ENCODE measurements around the gene RIC1. TPM values are rescaled to one million over a fixed set of nuclear protein-coding genes. Genes with fewer than 3 reads are reported as not detected.
"Not testable (repeated sequence)": the region's sequence is repeated elsewhere in the genome, so short reads cannot be mapped to it uniquely, and the experiment has no call there.

Gene RIC1
- total RNA-seq: 10 to 100 TPM; 15.4 to 37.2 (median 27.6) TPM

- peaks cover 5 to 68% (median 36%) of the 10 kb centered on the region in 3 donors for H3K4me1 ChIP-seq
Measured at GRCh38 chr9:5628530-5629311, at the start of gene RIC1. TSS of gene RIC1 (plus strand) at chr9:5629107. CDS start at chr9:5629310, 203 bp downstream.

GRCh38 chr9:5579881-5580280 is 49.0 kb upstream of the RIC1 start:
- H3K36me3 ChIP-seq: no peaks in the 10 kb centered on the region
- intact Hi-C loops (cut with DNase I): no loop called here
- no peak for TF ChIP-seq CTCF (IDR thresholded peaks at IDR 0.05)
- TF ChIP-seq POLR2A (IDR thresholded peaks at IDR 0.05): no peak
- H3K9me3 ChIP-seq: no peaks in the 10 kb centered on the region
- no peaks in the 10 kb centered on the region for H3K27me3 ChIP-seq
- no peak overlapping the region for H3K4me3 ChIP-seq
- no peak overlapping the region for H3K27ac ChIP-seq
- no peak for DNase-seq
- 95 to 100% methylated on average over 1 of the region's 1 CpG for WGBS, 2 donors
- H3K4me1 ChIP-seq: peaks cover 4 to 27% (median 10%) of the 10 kb centered on the region in 3 donors

More at GRCh38 chr9:5628530-5629311, at the start of gene RIC1:
- Histone ChIP-seq H3K9me3 (no peaks in the 10 kb centered on the region), H3K27me3 (no peaks in the 10 kb centered on the region), H3K27ac (peak within 1 kb of the TSS; percentile 95 to 97 (median 96)), H3K4me3 (peak within 1 kb of the TSS; percentile 76 to 99 (median 92)), H3K36me3 (no peaks in the 10 kb centered on the region)
- peak; percentile 73 for DNase-seq
- intact Hi-C loops (cut with DNase I): no loop called here
- 0% methylated on average over 2 to 10 of the region's 84 CpGs for WGBS, 2 donors
- TF ChIP-seq CTCF (IDR thresholded peaks at IDR 0.05): peak in 4 of 6 experiments; percentile 15 to 37 (median 28)
- peak in 3 of 4 donors; percentile 92 to 99 (median 95) for TF ChIP-seq POLR2A (IDR thresholded peaks at IDR 0.05)

GRCh38 chr9:5580650-5581049 is 48.3 kb upstream of the RIC1 start:
- no peak for DNase-seq
- TF ChIP-seq CTCF (IDR thresholded peaks at IDR 0.05) (no peak), POLR2A (IDR thresholded peaks at IDR 0.05) (no peak)
- H3K27ac ChIP-seq: no peak overlapping the region
- H3K27me3 ChIP-seq: no peaks in the 10 kb centered on the region
- peaks cover 4 to 27% (median 10%) of the 10 kb centered on the region in 3 donors for H3K4me1 ChIP-seq
- H3K4me3 ChIP-seq: no peak overlapping the region
- no peaks in the 10 kb centered on the region for H3K36me3 ChIP-seq
- no peaks in the 10 kb centered on the region for H3K9me3 ChIP-seq
- intact Hi-C loops (cut with DNase I): no loop called here
- 85% methylated on average over 3 of the region's 3 CpGs for WGBS, 2 donors

GRCh38 chr9:5581706-5582105 is 47.2 kb upstream of the RIC1 start:
- intact Hi-C loops (cut with DNase I); H3K9me3 ChIP-seq; H3K27me3 ChIP-seq; H3K4me3 ChIP-seq; H3K36me3 ChIP-seq; H3K27ac ChIP-seq; DNase-seq: not testable (repeated sequence)
- WGBS, 2 donors: 98 to 100% methylated on average over 2 of the region's 2 CpGs
- peaks cover 4 to 36% (median 12%) of the 10 kb centered on the region in 3 donors for H3K4me1 ChIP-seq

- peak overlapping the region in 2 of 4 donors; percentile 40 to 57 for H3K27ac ChIP-seq
- no peaks in the 10 kb centered on the region for H3K9me3 ChIP-seq
- no peaks in the 10 kb centered on the region for H3K36me3 ChIP-seq
- WGBS, 2 donors: 9 to 15% methylated on average over 2 of the region's 2 CpGs
- intact Hi-C loops (cut with DNase I): no loop called here
- no peak overlapping the region for H3K4me3 ChIP-seq
- no peak for DNase-seq
- peaks cover 4 to 46% (median 14%) of the 10 kb centered on the region in 3 donors for H3K4me1 ChIP-seq
- TF ChIP-seq POLR2A (IDR thresholded peaks at IDR 0.05): no peak
- H3K27me3 ChIP-seq: no peaks in the 10 kb centered on the region
Measured at GRCh38 chr9:5582835-5583195, 46.1 kb upstream of the RIC1 start.

GRCh38 chr9:5586391-5586802 is 42.5 kb upstream of the RIC1 start:
- DNase-seq: no peak
- Histone ChIP-seq H3K27ac (peak overlapping the region; percentile 48 to 64 (median 55)), H3K9me3 (no peaks in the 10 kb centered on the region), H3K4me1 (peaks cover 4 to 40% (median 10%) of the 10 kb centered on the region in 3 donors), H3K36me3 (no peaks in the 10 kb centered on the region), H3K4me3 (no peak overlapping the region), H3K27me3 (no peaks in the 10 kb centered on the region)
- intact Hi-C loops (cut with DNase I): loop anchor here (5.0 kb wide), 1 partner anchor 394 kb away; no protein-coding TSS in a partner anchor
- TF ChIP-seq CTCF (IDR thresholded peaks at IDR 0.05) (no peak), POLR2A (IDR thresholded peaks at IDR 0.05) (no peak)
